GM12891 (cell line): ENCODE results near the gene FCSK.

Experiments used
- PAX5 ChIP-seq: IDR thresholded peaks from 2 replicates; pipeline ENCODE4 v1.6.1; 2011; ENCODE audit warnings: low read length, moderate library complexity, mild to moderate bottlenecking; ENCODE audit not compliant: insufficient read depth, severe bottlenecking
- POLR2A ChIP-seq: IDR thresholded peaks from 2 replicates; pipeline ENCODE4 v1.6.1; 2011; ENCODE audit warnings: low read depth, low read length, control low read depth
- POLR2AphosphoS5 ChIP-seq: IDR thresholded peaks from 2 replicates; pipeline ENCODE4 v1.6.1; 2011; ENCODE audit warnings: low read depth, low read length, control low read depth
- POU2F2 ChIP-seq: IDR thresholded peaks from 2 replicates; pipeline ENCODE4 v1.6.1; 2011; ENCODE audit warnings: low read depth, mild to moderate bottlenecking, control low read depth, low read length, moderate library complexity
- SPI1 ChIP-seq: IDR thresholded peaks from 2 replicates; pipeline ENCODE4 v1.6.1; 2011; ENCODE audit warnings: low read depth, low read length, control low read depth
- TAF1 ChIP-seq: IDR thresholded peaks from 2 replicates; pipeline ENCODE4 v1.6.1; 2011; ENCODE audit warnings: low read depth, low read length, control low read depth

GRCh38 chr16:70508752-70509151 lies 54.4 kb downstream of the FCSK start:
- TF ChIP-seq POLR2A (no peak), SPI1 (no peak), TAF1 (no peak), POLR2AphosphoS5 (no peak), PAX5 (no peak), POU2F2 (no peak)
